Measurements from ENCODE around the gene ADRB1.

DNA sequence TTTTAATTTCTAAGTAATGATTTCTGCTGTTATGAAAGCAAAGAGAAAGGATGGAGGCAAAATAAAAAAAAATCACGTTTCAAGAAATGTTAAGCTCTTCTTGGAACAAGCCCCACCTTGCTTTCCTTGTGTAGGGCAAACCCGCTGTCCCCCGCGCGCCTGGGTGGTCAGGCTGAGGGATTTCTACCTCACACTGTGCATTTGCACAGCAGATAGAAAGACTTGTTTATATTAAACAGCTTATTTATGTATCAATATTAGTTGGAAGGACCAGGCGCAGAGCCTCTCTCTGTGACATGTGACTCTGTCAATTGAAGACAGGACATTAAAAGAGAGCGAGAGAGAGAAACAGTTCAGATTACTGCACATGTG is 2.4 kb downstream of the ADRB1 start:
- TF ChIP-seq, protein P1, sequence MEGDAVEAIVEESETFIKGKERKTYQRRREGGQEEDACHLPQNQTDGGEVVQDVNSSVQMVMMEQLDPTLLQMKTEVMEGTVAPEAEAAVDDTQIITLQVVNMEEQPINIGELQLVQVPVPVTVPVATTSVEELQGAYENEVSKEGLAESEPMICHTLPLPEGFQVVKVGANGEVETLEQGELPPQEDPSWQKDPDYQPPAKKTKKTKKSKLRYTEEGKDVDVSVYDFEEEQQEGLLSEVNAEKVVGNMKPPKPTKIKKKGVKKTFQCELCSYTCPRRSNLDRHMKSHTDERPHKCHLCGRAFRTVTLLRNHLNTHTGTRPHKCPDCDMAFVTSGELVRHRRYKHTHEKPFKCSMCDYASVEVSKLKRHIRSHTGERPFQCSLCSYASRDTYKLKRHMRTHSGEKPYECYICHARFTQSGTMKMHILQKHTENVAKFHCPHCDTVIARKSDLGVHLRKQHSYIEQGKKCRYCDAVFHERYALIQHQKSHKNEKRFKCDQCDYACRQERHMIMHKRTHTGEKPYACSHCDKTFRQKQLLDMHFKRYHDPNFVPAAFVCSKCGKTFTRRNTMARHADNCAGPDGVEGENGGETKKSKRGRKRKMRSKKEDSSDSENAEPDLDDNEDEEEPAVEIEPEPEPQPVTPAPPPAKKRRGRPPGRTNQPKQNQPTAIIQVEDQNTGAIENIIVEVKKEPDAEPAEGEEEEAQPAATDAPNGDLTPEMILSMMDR (IDR thresholded peaks at IDR 0.05; ENCODE audit: low read depth, low read length, missing input control), result no peak
- TF ChIP-seq RAD21 (IDR thresholded peaks at IDR 0.05), result no peak
- TF ChIP-seq, protein P2, sequence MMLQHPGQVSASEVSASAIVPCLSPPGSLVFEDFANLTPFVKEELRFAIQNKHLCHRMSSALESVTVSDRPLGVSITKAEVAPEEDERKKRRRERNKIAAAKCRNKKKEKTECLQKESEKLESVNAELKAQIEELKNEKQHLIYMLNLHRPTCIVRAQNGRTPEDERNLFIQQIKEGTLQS (IDR thresholded peaks at IDR 0.05), result no peak
- TF ChIP-seq, protein P3, sequence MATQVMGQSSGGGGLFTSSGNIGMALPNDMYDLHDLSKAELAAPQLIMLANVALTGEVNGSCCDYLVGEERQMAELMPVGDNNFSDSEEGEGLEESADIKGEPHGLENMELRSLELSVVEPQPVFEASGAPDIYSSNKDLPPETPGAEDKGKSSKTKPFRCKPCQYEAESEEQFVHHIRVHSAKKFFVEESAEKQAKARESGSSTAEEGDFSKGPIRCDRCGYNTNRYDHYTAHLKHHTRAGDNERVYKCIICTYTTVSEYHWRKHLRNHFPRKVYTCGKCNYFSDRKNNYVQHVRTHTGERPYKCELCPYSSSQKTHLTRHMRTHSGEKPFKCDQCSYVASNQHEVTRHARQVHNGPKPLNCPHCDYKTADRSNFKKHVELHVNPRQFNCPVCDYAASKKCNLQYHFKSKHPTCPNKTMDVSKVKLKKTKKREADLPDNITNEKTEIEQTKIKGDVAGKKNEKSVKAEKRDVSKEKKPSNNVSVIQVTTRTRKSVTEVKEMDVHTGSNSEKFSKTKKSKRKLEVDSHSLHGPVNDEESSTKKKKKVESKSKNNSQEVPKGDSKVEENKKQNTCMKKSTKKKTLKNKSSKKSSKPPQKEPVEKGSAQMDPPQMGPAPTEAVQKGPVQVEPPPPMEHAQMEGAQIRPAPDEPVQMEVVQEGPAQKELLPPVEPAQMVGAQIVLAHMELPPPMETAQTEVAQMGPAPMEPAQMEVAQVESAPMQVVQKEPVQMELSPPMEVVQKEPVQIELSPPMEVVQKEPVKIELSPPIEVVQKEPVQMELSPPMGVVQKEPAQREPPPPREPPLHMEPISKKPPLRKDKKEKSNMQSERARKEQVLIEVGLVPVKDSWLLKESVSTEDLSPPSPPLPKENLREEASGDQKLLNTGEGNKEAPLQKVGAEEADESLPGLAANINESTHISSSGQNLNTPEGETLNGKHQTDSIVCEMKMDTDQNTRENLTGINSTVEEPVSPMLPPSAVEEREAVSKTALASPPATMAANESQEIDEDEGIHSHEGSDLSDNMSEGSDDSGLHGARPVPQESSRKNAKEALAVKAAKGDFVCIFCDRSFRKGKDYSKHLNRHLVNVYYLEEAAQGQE (IDR thresholded peaks at IDR 0.05), result no peak
- no peak for TF ChIP-seq SP1 (IDR thresholded peaks at IDR 0.05)
- TF ChIP-seq, protein P4, sequence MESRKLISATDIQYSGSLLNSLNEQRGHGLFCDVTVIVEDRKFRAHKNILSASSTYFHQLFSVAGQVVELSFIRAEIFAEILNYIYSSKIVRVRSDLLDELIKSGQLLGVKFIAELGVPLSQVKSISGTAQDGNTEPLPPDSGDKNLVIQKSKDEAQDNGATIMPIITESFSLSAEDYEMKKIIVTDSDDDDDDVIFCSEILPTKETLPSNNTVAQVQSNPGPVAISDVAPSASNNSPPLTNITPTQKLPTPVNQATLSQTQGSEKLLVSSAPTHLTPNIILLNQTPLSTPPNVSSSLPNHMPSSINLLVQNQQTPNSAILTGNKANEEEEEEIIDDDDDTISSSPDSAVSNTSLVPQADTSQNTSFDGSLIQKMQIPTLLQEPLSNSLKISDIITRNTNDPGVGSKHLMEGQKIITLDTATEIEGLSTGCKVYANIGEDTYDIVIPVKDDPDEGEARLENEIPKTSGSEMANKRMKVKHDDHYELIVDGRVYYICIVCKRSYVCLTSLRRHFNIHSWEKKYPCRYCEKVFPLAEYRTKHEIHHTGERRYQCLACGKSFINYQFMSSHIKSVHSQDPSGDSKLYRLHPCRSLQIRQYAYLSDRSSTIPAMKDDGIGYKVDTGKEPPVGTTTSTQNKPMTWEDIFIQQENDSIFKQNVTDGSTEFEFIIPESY (IDR thresholded peaks at IDR 0.05), result no peak
- TF ChIP-seq GABPA (IDR thresholded peaks at IDR 0.05 in 1 of 2, conservative IDR thresholded peaks at IDR 0.05 in 1 of 2), result no peak
- no peak for TF ChIP-seq TAF1 (conservative IDR thresholded peaks at IDR 0.05)
- TF ChIP-seq JUND (IDR thresholded peaks at IDR 0.05), result no peak
- TF ChIP-seq, protein P5, sequence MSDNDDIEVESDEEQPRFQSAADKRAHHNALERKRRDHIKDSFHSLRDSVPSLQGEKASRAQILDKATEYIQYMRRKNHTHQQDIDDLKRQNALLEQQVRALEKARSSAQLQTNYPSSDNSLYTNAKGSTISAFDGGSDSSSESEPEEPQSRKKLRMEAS (IDR thresholded peaks at IDR 0.05), result no peak
- no peak for TF ChIP-seq YY1 (IDR thresholded peaks at IDR 0.05)
- no peak for TF ChIP-seq FOXA2 (IDR thresholded peaks at IDR 0.05)
- TF ChIP-seq FOXA1 (IDR thresholded peaks at IDR 0.05), result no peak
- TF ChIP-seq HNF4A (conservative IDR thresholded peaks at IDR 0.05), result no peak

Measured in liver (tissue), 3 donors.